Measurements from ENCODE around the gene SYS1. TPM values are rescaled to one million over a fixed set of nuclear protein-coding genes. Genes with fewer than 3 reads are reported as not detected.

SYS1 gene
- total and polyA plus RNA-seq, 2 donors (not counting 3 experiments of a cell fraction or from before 2014, with no cell fraction given), result 27.4 to 79.6 TPM

- Histone ChIP-seq H3K4me3 (replicated peaks in 1 of 3; ENCODE audit: insufficient read depth in 1 of 3, low read depth in 1 of 3, low read length in 3 of 3) (peak within 1 kb of the TSS; percentile 43 to 76 (median 70)), H3K4me1 (ENCODE audit: control insufficient read depth, extremely low read depth, insufficient read depth, low read length) (peaks cover 21% of the 10 kb centered on the region), H3K4me2 (ENCODE audit: insufficient read depth, low read length) (peak within 1 kb of the TSS; percentile 84), H3K36me3 (ENCODE audit: control insufficient read depth in 2 of 2, extremely low read depth in 1 of 2, insufficient read depth in 2 of 2, low read length in 2 of 2) (peaks cover 7 to 11% of the 10 kb centered on the region in 2 experiments), H3K9me1 (replicated peaks; ENCODE audit: control insufficient read depth, extremely low read depth, insufficient read depth, low read length) (no peaks in the 10 kb centered on the region), H3K27ac (ENCODE audit: insufficient read depth, low read depth, low read length) (peak within 1 kb of the TSS; percentile 64), H3K9ac (replicated peaks; ENCODE audit: extremely low read depth, insufficient read depth, low read length) (peak within 1 kb of the TSS; percentile 88), H3K79me2 (ENCODE audit: control insufficient read depth, insufficient read depth, low read length) (peaks cover 22% of the 10 kb centered on the region), H3K27me3 (ENCODE audit: control insufficient read depth in 2 of 2, insufficient read depth in 2 of 2, low read length in 2 of 2) (no peaks in the 10 kb centered on the region), H4K20me1 (replicated peaks; ENCODE audit: control insufficient read depth, extremely low read depth, insufficient read depth, low read length) (no peaks in the 10 kb centered on the region), H3K9me3 (replicated peaks; ENCODE audit: control insufficient read depth, insufficient read depth, low read length) (no peaks in the 10 kb centered on the region), H2AFZ (ENCODE audit: low read depth, low read length) (peak within 1 kb of the TSS; percentile 94)
- intact Hi-C loops (cut with micrococcal nuclease), result loop anchor here (1.0 kb wide), 2 partner anchors 10 to 20 kb away; no protein-coding TSS in a partner anchor
- ChIA-PET POLR2A (interaction anchor here (0.7 to 1.4 kb wide), 3 partner anchors 9 to 81 kb away, joined by 3 to 5 read pairs (median 3); no protein-coding TSS in a partner anchor), CTCF (interaction anchor here (0.6 to 7.0 kb wide), 9 partner anchors 9 to 122 kb away, joined by 3 to 42 read pairs (median 4); no protein-coding TSS in a partner anchor)
- DNase-seq (ENCODE audit: low read depth, low spot score) (peak; percentile 87), FAIRE-seq (peak; percentile 97)
- peak; percentile 91 for TF ChIP-seq POLR2AphosphoS5 (IDR thresholded peaks at IDR 0.05; ENCODE audit: insufficient read depth, low read depth, low read length)
- peak; percentile 6 for TF ChIP-seq MAX (IDR thresholded peaks at IDR 0.05; ENCODE audit: insufficient read depth, insufficient read length)
- TF ChIP-seq POLR2A (IDR thresholded peaks at IDR 0.05; ENCODE audit: low read depth, low read length), result peak; percentile 93
- TF ChIP-seq JUN (IDR thresholded peaks at IDR 0.05; ENCODE audit: borderline replicate concordance, insufficient read depth, insufficient read length, low read depth), result no peak
- no TSS peak for BruUV-seq (replicated peaks)
- dilution Hi-C loops (cut with MboI; ENCODE audit: extremely low pct_ligation_motif_present, low sequenced_read_pairs), result no loop called here
Observed at GRCh38 chr20:45415822-45416637, 53.1 kb downstream of the SYS1 start, which contains the start of gene PIGT. PIGT (plus strand) TSS chr20:45416141; CDS start chr20:45416157, 16 bp downstream.

DNA sequence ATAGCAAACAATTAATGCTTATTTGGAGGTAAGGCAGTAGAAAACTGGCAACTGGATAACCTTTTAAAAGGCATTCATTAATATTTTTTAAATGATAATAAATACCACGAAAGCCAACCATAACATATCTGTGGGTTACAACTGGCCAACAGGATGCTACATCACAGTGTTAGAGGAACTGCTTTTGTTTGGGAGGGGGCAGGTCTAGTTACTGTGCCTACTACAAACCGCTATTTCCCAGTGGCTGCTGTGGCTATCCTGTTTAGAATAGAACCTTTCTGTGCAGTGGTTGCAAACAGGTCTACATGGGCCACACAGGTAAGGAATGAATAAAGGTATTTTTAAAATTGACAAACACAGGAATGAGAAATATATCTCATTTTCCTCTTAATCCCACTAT, 54.0 kb downstream of the SYS1 start:
- TF ChIP-seq GATA2 (IDR thresholded peaks at IDR 0.05; ENCODE audit: insufficient read depth, insufficient read length, low read depth, low read length) (no peak), EZH2 (IDR thresholded peaks at IDR 0.05; ENCODE audit: borderline replicate concordance, low read depth, low read length, severe bottlenecking) (no peak), CTCF (IDR thresholded peaks at IDR 0.05; ENCODE audit: extremely low read depth in 1 of 2, insufficient read depth in 1 of 2, low read depth in 1 of 2, low read length in 2 of 2) (no peak), POLR2AphosphoS5 (IDR thresholded peaks at IDR 0.05; ENCODE audit: insufficient read depth, low read depth, low read length) (no peak), POLR2A (IDR thresholded peaks at IDR 0.05; ENCODE audit: low read depth, low read length) (no peak), FOS (IDR thresholded peaks at IDR 0.05; ENCODE audit: borderline replicate concordance, insufficient read depth, low read length) (no peak), JUN (IDR thresholded peaks at IDR 0.05; ENCODE audit: borderline replicate concordance, insufficient read depth, insufficient read length, low read depth) (no peak), MAX (IDR thresholded peaks at IDR 0.05; ENCODE audit: insufficient read depth, insufficient read length) (no peak), MYC (IDR thresholded peaks at IDR 0.05; ENCODE audit: low read depth, low read length) (no peak)

More for the DNA sequence above, 54.0 kb downstream of the SYS1 start:
- DNase-seq (ENCODE audit: low read depth, low spot score) (no peak), FAIRE-seq (no peak)
- Histone ChIP-seq H4K20me1 (replicated peaks; ENCODE audit: control insufficient read depth, extremely low read depth, insufficient read depth, low read length) (no peaks in the 10 kb centered on the region), H3K36me3 (ENCODE audit: control insufficient read depth in 2 of 2, extremely low read depth in 1 of 2, insufficient read depth in 2 of 2, low read length in 2 of 2) (peaks cover 7 to 18% of the 10 kb centered on the region in 2 experiments), H3K27me3 (ENCODE audit: control insufficient read depth in 2 of 2, insufficient read depth in 2 of 2, low read length in 2 of 2) (no peaks in the 10 kb centered on the region), H3K9me3 (replicated peaks; ENCODE audit: control insufficient read depth, insufficient read depth, low read length) (no peaks in the 10 kb centered on the region), H3K79me2 (ENCODE audit: control insufficient read depth, insufficient read depth, low read length) (peaks cover 22% of the 10 kb centered on the region), H3K27ac (ENCODE audit: insufficient read depth, low read depth, low read length) (no peak overlapping the region), H3K9me1 (replicated peaks; ENCODE audit: control insufficient read depth, extremely low read depth, insufficient read depth, low read length) (no peaks in the 10 kb centered on the region), H2AFZ (ENCODE audit: low read depth, low read length) (no peak overlapping the region), H3K4me3 (replicated peaks in 1 of 3; ENCODE audit: insufficient read depth in 1 of 3, low read depth in 1 of 3, low read length in 3 of 3) (peak overlapping the region in 1 of 3 experiments; percentile 70), H3K4me1 (ENCODE audit: control insufficient read depth, extremely low read depth, insufficient read depth, low read length) (peaks cover 21% of the 10 kb centered on the region), H3K9ac (replicated peaks; ENCODE audit: extremely low read depth, insufficient read depth, low read length) (peak overlapping the region; percentile 88), H3K4me2 (ENCODE audit: insufficient read depth, low read length) (peak overlapping the region; percentile 84)
- no TSS peak for BruUV-seq (replicated peaks)
- dilution Hi-C loops (cut with MboI; ENCODE audit: extremely low pct_ligation_motif_present, low sequenced_read_pairs) (no loop called here), intact Hi-C loops (cut with micrococcal nuclease) (loop anchor here (1.0 kb wide), 2 partner anchors 11 to 19 kb away; no protein-coding TSS in a partner anchor)
- ChIA-PET POLR2A (no interaction called here), CTCF (interaction anchor here (1.9 to 7.0 kb wide), 2 partner anchors 20 to 43 kb away, joined by 13 to 42 read pairs; no protein-coding TSS in a partner anchor)
